Fibroblast of pulmonary artery (primary cell): ENCODE results near the gene TGFB3.

ENCODE experiments used
- DNase-seq: peaks from one replicate; pipeline ENCODE4 v3.0.0-alpha.2; 2010; ENCODE audit warnings: low read depth
- H3K4me3 ChIP-seq: replicated peaks from 2 replicates; pipeline ENCODE4 v1.5.1; 2011; ENCODE audit warnings: low read depth, mild to moderate bottlenecking, control low read depth, low read length, moderate library complexity
- CTCF ChIP-seq: IDR thresholded peaks from 2 replicates; pipeline ENCODE4 v1.5.1; 2011; ENCODE audit warnings: mild to moderate bottlenecking, control low read depth, low read length, inconsistent platforms; ENCODE audit errors: missing control alignments

The TGFB3 gene

GRCh38 chr14:75968456-75968855 is 13.3 kb downstream of the TGFB3 start:
- DNase-seq: peak; percentile 48
- no peak for TF ChIP-seq CTCF
- H3K4me3 ChIP-seq: no peak overlapping the region

GRCh38 chr14:75967866-75968265 is 13.9 kb downstream of the TGFB3 start:
- no peak overlapping the region for H3K4me3 ChIP-seq
- no peak for TF ChIP-seq CTCF
- no peak for DNase-seq

DNA sequence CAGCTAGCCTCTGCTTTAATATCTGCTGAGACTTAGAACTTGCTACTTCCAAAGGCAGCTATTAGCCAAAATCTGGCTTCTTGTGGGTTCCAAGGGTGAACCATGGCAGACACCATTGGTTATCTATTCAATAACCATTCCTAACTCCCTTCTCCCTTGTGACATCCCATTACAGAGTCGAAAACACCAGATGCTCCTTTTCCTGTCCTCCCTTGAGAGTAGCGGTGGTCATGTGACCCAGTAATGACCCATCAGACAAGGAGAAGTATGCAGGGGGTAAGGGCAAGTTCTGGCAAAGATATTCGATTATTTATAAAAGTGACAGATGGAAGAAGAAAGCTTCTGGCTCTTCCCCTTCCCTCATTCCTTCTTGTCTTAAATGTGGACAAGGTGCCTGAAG is 20.1 kb downstream of the TGFB3 start:
- no peak for DNase-seq
- no peak overlapping the region for H3K4me3 ChIP-seq
- no peak for TF ChIP-seq CTCF

GRCh38 chr14:75960231-75960630 is 21.6 kb downstream of the TGFB3 start:
- no peak for TF ChIP-seq CTCF
- no peak for DNase-seq
- no peak overlapping the region for H3K4me3 ChIP-seq

GRCh38 chr14:75959031-75959430 is 22.8 kb downstream of the TGFB3 start:
- DNase-seq: no peak
- H3K4me3 ChIP-seq: no peak overlapping the region
- TF ChIP-seq CTCF: no peak

DNA sequence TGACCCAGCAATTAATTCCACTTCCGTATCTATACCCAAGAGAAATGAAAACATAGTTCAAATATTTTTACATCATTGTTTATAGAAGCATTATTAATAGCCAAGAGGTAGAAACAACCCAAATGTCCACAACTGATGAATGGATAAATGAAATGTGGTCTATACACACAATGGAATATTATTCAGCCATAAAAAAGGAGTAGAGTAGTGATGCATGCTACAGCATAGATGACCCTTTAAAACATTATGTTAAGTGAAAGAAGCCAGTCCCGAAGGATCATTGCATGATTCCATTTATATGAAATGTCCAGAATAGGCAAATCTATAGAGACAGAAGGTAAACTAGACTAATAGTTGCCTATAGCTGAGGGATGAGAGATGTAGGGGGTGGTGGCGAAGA is 29.3 kb downstream of the TGFB3 start:
- TF ChIP-seq CTCF: no peak
- no peak overlapping the region for H3K4me3 ChIP-seq
- no peak for DNase-seq

DNA sequence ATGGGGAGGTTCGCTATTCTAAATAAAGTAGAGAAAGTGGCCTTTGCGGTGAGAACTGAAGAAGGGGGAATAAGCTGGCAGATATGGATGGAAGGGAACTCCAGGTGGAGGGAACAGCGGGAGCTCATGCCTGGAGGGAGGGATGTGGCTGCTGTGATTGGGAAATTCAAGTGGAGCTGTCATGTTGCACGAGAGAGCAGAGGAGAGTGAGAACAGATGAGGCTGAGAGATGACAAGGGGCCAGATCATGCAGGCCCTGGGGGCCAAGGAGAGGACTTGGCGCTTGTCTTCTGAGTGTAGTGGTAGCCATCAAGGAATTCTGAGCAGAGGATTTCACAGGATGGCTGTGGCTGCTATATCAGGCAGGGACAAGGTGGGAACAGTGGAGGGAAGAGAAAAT is 35.0 kb downstream of the TGFB3 start:
- no peak overlapping the region for H3K4me3 ChIP-seq
- no peak for TF ChIP-seq CTCF
- DNase-seq: no peak
